ENCODE measurements around the gene TMEM243.
"Not testable (repeated sequence)": the region's sequence is repeated elsewhere in the genome, so short reads cannot be mapped to it uniquely, and the experiment has no call there.

The TMEM243 gene, protein sequence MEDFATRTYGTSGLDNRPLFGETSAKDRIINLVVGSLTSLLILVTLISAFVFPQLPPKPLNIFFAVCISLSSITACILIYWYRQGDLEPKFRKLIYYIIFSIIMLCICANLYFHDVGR

GRCh38 chr7:87219545-87220025, at the start of gene TMEM243:
TMEM243 (minus strand) TSS chr7:87219732; CDS start chr7:87219503, 229 bp downstream.
- peak; percentile 74 to 77 (median 75) for DNase-seq (ENCODE audit: low read depth in 2 of 3, low spot score in 1 of 3)

DNA sequence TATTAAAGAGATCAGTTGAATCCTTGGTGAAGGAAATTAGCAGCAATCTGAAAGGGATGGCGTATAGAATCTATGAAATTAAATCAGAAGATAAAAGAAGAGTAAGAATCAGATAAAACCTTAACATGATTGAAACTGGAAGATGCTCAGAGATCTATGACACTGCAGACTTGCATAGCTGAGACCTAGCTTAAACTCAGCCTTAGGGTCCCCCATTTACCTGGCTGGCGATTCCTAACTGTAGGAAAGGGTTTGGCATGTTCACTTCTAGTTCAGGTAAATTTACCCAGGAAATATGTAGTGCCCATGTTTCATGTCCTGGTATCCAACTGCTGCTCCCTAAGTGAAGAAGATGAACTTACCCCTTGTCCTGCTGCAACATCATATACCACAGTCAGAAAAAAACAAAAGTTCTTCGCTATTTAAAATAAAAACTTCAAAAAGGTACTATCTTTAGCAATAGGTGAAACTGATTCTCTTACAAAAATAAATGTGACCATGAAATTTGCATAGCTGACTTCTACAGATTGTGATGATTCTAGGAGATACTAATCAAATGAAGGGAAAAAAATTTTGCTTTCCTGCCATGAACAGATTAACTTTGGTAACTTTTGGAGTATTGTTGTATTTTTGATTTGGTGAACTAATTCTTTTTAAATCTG, 47.8 kb upstream of the TMEM243 start:
- DNase-seq (ENCODE audit: low read depth in 2 of 3, low spot score in 1 of 3) = no peak

GRCh38 chr7:87263537-87263936, 44.0 kb upstream of the TMEM243 start:
- DNase-seq (ENCODE audit: low read depth in 2 of 3, low spot score in 1 of 3) = no peak

GRCh38 chr7:87253589-87254087, 34.1 kb upstream of the TMEM243 start:
- DNase-seq (ENCODE audit: low read depth in 2 of 3, low spot score in 1 of 3) = no peak

GRCh38 chr7:87245671-87246070, 26.1 kb upstream of the TMEM243 start:
- DNase-seq (ENCODE audit: low read depth in 2 of 3, low spot score in 1 of 3) = not testable (repeated sequence)

DNA sequence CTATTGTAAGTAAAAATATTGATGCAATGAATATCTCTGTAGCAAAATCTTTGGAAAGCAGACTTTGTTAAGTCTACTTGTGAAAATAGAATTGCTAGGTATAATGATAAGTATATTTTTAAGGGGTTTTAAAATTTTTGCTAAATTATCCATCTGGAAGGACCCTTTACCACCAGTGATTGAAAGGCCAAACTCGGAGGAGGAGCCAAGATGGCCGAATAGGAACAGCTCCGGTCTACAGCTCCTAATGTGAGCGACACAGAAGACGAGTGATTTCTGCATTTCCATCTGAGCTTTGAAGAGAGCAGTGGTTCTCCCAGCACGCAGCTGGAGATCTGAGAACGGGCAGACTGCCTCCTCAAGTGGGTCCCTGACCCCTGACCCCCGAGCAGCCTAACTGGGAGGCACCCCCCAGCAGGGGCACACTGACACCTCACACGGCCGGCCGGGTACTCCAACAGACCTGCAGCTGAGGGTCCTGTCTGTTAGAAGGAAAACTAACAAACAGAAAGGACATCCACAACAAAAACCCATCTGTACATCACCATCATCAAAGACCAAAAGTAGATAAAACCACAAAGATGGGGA, 19.0 kb upstream of the TMEM243 start:
- not testable (repeated sequence) for DNase-seq (ENCODE audit: low read depth in 2 of 3, low spot score in 1 of 3)

DNA sequence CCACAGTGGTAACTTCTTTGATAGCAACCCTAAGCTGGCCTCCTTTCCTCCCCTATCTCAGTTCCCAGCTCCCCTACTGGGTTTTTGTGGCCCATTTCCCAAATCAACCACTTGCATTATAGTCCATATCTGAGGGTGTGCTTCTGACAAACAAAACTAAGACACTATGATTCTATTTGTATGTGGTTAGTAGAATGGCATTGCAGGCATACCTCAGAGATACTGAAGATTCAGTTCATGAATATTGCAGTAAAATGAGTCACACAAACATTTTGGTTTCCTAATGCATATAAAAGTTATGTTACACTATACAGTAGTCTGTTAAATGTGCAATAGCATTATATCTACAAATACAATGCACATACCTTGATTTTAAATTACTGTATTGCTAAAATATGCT, 15.4 kb upstream of the TMEM243 start:
- DNase-seq (ENCODE audit: low read depth in 2 of 3, low spot score in 1 of 3) = no peak

- DNase-seq (ENCODE audit: low read depth in 2 of 3, low spot score in 1 of 3) = no peak
These were observed 12.2 kb upstream of the TMEM243 start for GRCh38 chr7:87231711-87232110.

- no peak for DNase-seq (ENCODE audit: low read depth in 2 of 3, low spot score in 1 of 3)
These were observed 11.7 kb upstream of the TMEM243 start for GRCh38 chr7:87231258-87231657.

GRCh38 chr7:87226495-87226894, 7.0 kb upstream of the TMEM243 start:
- no peak for DNase-seq (ENCODE audit: low read depth in 2 of 3, low spot score in 1 of 3)

GRCh38 chr7:87225696-87226095, 6.2 kb upstream of the TMEM243 start:
- DNase-seq (ENCODE audit: low read depth in 2 of 3, low spot score in 1 of 3) = no peak

GRCh38 chr7:87223666-87224065, 4.1 kb upstream of the TMEM243 start:
- DNase-seq (ENCODE audit: low read depth in 2 of 3, low spot score in 1 of 3) = no peak

DNA sequence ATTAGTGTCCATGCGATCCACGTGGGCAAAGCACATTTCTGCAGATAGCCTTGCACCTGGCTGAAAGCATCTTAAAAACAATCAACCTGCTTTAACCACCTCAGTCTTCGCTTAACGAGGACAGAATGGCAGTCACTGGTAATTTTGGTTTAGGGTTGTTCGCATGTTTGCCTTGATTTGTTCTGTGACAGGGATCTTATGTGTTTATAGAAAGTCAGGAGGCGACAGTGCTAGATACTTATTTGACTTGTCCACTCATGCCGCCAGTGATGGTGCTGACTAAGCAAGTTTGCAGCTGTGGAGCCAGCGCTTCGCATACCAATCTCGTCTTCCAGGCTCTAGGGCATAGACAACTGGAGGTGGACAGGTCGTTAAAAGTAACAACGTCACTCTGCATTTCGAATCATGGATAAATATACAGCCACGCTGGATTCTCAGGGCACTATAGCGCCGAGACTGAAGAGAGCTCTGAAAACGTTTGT, 1.2 kb upstream of the TMEM243 start:
- DNase-seq (ENCODE audit: low read depth in 2 of 3, low spot score in 1 of 3) = no peak

DNA sequence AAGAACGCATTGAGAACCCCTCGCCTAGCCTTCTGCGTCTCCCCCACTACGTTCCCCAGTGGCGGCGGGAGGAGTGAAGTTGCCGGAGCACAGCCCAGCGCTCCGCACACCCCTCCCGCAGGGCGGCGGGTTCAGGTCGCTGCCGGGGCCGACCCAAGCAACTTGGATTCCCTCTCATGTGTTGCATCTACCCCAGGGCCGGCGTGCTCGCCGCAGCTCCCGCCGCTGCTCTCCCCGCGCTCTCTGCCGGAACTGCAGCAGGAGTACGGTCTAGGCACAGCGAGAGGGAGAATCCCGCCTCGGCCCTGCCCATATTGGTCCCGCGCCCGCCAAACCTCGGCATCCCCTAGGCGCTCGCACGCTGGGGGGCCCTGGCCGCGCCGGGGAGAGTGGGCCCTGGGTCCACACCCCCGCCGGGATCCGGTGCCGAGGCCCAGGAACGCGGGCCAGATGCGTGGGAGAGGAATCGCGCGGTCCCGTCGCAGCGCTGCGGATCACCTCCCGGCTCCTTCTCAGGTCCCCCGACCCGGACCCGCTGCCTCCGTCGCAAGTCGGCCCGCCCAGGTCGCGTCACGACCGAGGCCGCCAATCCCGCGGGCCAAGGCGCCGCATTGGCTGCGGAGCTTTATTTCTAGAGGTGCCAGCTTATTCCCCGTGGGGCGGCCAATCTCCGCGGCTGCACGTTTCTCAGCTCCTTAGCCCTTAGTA, 648 bp upstream of the TMEM243 start:
- DNase-seq (ENCODE audit: low read depth in 2 of 3, low spot score in 1 of 3) = peak; percentile 76 to 81 (median 80)

DNA sequence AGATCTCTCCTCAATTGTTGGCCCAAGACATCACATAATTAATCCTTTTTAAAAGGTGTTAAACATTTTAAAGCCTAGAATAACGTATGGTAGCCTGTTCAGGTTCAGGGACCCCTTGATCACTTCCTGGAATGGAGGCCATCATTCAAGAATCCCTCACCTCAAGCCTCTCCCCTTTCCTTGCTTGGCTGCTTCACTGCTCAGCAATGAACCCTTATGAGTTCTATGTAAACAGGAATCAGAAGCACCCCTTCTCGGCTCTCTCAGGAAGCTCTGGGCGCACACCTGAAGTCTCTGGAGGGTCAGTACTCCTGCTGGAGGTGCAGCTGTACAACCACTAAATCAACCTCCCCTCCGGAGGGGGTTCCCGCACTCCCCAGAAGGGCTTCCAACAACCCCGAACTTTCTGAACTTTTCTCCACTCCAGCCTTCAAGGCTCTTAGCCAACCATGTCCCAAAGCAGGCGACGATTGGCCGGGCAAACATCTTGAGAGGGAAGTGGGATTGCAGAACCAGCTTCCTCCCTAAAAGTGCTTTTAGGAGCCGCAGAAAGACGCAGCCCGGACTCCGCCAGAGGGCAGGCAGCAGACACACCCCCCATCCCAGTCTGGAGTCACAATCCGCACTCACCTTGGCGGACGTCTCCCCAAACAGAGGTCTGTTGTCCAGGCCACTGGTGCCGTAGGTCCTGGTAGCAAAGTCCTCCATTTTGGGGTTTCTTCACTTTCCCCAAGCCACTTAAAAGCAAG, 562 bp downstream of the TMEM243 start:
- DNase-seq (ENCODE audit: low read depth in 2 of 3, low spot score in 1 of 3) = peak in 1 of 3 donors; percentile 30

DNA sequence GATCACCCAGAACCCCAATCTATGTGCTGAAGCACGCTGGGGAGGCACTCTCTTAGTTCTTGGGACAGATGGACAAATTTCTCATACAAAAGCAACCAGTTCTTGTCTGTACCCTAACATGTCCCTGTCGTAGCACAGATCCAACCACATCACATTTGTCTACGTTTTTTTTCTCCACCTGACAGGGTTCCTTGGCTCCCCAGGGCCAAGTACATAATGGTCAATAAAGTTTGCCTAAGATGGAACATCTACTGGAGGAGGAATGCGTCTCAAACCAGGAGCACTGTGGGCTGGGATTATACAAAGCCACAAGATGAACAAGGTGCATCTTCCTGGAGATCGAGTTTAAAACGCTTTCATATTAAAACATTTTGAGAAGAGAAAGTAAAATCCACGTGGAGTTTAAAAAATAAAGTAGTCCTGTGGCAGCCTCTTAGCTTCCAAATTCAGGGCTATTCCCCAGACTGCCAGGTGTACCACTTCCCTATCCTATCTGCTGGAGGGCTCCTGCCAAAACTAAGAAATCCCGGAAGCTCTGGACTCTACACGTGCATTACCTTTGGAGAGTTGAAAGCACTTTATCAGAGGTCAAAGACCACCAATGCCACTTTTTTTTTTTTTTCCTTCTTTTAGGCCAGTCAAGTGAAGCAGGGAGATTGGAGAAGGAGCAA, 1.4 kb downstream of the TMEM243 start:
- no peak for DNase-seq (ENCODE audit: low read depth in 2 of 3, low spot score in 1 of 3)

DNA sequence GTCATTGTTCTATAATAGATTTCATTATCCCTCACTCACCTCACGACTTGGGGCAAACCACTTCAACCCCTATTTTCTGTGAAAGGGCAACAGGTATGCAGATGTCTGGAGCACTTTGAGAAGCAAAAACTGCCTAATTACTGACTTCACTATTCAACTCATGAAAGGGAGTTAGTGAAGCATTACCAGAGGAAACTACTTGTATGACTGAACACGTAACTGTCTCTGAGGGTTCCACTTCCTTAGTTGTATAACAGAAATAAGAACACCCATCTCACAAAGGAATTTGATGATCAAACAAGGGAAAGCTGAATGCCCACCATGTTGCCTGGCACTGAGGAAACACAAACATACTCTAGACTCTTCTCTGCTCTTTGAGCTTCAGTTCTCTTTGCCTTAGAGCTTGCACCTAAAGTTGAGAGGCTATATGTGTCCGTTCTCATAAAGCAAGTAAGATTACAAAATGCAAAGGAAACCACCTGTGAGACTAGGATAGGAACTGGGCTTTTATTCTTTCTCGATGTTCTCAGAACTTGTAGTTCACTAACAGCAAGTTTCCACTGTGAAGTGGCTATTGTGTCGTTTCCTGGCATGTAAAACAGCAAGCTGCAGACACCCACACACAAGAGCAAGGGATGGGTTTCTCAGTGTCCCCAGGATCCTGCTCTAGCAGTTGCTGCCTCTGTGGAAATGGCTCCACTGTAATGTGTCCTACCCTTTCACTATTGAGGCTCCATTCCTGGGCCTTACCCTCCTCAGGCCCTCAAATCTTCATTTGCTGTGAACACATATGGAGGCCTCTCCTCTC, 2.6 kb downstream of the TMEM243 start:
- peak in 2 of 3 donors; percentile 30 to 35 for DNase-seq (ENCODE audit: low read depth in 2 of 3, low spot score in 1 of 3)

DNA sequence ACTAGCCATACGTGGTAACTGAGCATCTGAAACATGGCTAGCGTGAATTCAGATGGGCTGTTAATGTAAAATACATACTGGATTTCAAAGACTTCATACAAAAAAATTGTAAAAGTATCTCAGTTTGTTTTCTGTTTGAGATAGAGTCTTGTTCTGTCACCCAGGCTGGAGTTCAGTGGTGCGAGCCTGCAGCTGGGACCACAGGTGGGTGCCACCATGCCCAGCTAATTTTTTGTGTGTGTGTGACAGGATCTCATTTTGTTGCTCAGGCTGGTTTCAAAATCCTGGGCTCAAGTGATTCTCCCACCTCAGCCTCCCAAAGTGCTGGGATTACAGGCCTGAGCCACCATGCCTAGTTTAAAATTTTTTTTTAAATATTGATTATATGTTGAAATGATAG, 4.5 kb downstream of the TMEM243 start:
- no peak for DNase-seq (ENCODE audit: low read depth in 2 of 3, low spot score in 1 of 3)

GRCh38 chr7:87213811-87214210, 5.7 kb downstream of the TMEM243 start:
- DNase-seq (ENCODE audit: low read depth in 2 of 3, low spot score in 1 of 3) = no peak
